Mesodermal cell (in vitro differentiated cells): Measurements from ENCODE around the gene SRC.

Experiments used
- H3K27ac ChIP-seq: 2 replicates; pipeline ENCODE4 v1.7.0; 2013; ENCODE audit warnings: mild to moderate bottlenecking, low read depth, low read length, moderate library complexity; ENCODE audit not compliant: severe bottlenecking
- H3K36me3 ChIP-seq: 2 replicates; pipeline ENCODE4 v1.7.1; 2013; ENCODE audit warnings: mild to moderate bottlenecking, low read length, moderate library complexity; ENCODE audit not compliant: control insufficient read depth, insufficient read depth
- H3K4me1 ChIP-seq: one replicate; pipeline ENCODE4 v1.7.1; 2013; ENCODE audit warnings: mild to moderate bottlenecking, low read length; ENCODE audit not compliant: insufficient read depth, control insufficient read depth, poor library complexity, severe bottlenecking
- H3K4me3 ChIP-seq: 2 replicates; pipeline ENCODE4 v1.7.0; 2013; ENCODE audit warnings: low read length, control low read depth, mild to moderate bottlenecking; ENCODE audit not compliant: insufficient read depth, poor library complexity, severe bottlenecking; ENCODE audit errors: extremely low read depth
- H3K9me3 ChIP-seq: 2 replicates; pipeline ENCODE4 v1.7.1; 2013; ENCODE audit warnings: mild to moderate bottlenecking, low read length, moderate library complexity; ENCODE audit not compliant: control insufficient read depth
- WGBS, 2 experiments: methylation state at CpG; one replicate each; pipeline ENCODE4 v1.1.5; 2013; ENCODE audit warnings: missing lambda C conversion rate in 2 of 2; ENCODE audit not compliant: insufficient coverage in 2 of 2; 5-methylcytosine and 5-hydroxymethylcytosine counted together

The SRC gene

DNA sequence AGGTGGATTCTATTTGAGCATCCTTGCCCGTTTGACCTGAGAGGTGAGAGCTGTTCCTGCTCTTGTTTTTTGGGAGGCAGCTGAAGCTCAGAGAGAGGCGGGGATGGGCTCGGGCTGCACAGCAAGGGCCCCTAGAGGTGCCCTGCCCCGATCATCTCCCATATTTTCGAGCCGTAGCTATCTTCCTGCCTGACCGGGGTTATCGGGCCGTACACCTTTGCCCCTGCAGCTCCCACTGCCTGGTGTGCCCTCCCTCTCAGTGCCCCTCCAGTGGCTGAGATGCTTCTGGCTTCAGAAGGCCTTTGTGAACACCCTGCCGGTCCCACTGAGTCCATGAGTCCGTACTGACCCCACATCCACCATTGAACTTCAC lies 6.7 kb downstream of the SRC start:
- Histone ChIP-seq H3K4me3 (no peak overlapping the region), H3K36me3 (peaks cover 86% of the 10 kb centered on the region), H3K9me3 (no peaks in the 10 kb centered on the region), H3K27ac (no peak overlapping the region), H3K4me1 (peaks cover 32% of the 10 kb centered on the region)
- WGBS, 2 experiments, result 92 to 94% methylated on average over 11 of the region's 11 CpGs

DNA sequence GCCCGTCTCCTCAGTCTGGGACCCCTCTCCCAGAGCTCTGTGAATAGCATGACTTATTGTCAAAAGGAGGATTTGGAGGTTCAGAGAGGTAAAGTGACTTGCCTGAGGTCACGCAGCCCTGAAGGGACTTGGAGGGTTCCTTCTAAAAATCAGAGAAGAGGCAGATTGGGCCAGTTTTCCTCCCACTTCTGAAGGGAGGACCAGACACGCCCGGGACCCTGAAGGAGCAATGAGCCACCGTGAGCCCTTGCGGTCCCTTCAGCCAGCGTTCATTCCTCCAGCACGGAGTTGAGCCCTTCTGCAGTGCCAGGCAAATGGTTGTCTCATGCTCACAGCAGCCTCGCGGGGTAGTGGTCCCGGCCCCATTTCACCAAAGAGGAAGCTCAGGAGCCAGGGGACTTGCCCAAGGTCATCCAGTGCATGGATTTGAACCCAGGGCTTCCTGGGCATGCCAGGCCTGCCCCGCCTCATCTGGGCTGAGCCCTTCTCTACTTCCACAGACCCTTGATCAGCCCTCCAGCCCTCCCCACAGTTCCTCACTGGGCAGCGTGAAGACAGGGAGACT lies 7.4 kb downstream of the SRC start:
- no peak overlapping the region for H3K4me3 ChIP-seq
- no peak overlapping the region for H3K27ac ChIP-seq
- WGBS, 2 experiments, result 96% methylated on average over 12 to 13 of the region's 13 CpGs
- H3K9me3 ChIP-seq, result no peaks in the 10 kb centered on the region
- peaks cover 27% of the 10 kb centered on the region for H3K4me1 ChIP-seq
- H3K36me3 ChIP-seq, result peaks cover 86% of the 10 kb centered on the region

DNA sequence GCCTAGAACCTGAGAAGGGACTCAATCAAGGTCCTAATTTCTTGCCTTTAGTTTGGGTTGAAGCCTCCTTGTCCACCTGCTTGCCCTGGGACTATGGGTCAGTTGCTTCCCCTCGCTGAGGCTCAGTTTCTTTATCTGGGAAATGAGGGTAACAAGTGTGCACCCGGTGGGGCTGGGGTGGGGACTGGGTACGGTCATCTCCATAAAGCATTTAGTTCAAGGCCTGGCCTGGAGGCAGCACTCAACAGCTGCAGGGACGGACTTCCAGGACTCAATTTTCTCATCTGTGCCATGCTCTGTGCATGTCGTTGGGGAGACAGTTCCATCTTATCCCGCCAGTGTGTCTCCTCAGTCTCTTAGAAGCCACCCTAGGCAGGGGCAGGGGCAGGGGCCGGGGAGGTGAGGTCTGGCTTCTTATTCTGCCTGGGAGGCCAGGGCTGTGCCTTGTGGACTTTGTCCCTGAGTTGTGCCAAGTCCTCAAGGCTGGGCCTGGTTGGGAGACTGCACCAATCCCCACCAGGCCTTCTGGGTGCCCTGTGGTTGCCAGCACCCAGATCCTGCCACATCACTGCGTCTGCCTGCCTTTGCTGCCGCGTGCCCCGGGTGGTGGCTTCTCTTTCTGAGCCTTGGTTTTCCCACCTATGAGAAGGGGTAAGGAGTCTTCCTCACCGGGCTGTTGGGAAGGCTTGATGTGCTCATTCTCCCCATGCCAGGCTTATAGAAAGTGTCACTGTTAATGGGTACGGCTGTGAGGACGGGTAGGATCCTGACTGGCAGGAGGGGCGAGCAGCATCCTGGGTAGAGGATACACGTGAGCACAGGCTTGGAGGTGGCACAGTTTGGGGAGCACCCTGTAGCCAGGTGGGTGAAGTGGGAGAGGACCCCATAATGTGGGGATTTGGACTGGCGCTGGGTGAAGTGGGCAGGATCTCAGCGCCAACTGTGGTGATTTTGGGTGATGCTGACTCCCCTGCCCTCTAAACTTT lies 8.6 kb downstream of the SRC start:
- 95% methylated on average over 16 to 18 of the region's 18 CpGs for WGBS, 2 experiments
- no peak overlapping the region for H3K27ac ChIP-seq

DNA sequence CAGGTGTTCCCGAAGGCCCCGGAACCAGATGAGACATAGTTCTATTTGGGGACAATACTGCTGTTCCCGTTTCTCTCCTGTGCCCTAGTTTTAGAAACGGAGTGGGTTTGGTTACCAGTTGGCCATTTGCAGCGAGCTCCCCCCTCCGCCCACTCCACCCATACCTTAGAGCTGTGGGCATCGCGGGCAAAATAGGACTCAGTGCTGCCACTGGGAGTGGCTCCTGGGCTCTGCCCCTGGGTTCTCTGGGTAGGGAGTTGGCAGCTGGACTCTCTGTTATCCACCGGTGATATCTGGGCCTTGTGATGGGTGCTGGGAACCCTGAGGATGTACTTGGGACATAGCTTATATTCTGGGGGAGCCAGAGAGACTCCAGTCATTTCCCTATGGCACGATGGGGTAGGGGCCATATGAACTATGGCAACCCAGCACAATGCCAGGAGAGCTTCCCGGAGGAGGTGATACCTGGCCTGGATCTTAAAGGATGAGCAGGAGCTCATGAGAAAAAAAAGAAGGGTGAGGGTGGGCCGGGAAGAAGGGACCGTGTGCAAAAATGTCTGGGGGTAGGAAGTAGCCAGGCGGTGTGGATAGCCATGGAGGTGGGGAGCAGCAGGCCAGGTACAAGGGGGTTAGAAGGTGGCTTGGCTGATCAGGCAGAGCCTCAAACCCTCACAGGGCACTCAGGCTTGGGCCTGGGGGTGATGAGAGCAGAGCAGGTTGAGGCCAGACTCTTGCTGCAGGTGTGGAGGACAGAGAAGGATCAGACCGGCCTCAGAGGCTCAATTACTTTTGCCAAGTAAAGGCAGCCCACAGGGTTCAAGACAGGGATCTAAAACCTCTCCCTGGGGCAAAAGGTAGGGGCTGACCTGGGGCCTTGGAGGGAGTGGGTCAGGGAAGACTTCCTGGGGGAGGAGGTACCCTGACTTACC lies 9.6 kb downstream of the SRC start:
- H3K4me1 ChIP-seq, result peaks cover 15% of the 10 kb centered on the region
- H3K4me3 ChIP-seq, result no peak overlapping the region
- H3K27ac ChIP-seq, result peak overlapping the region; percentile 13
- WGBS, 2 experiments, result 99 to 100% methylated on average over 9 to 14 of the region's 15 CpGs
- H3K36me3 ChIP-seq, result peaks cover 70% of the 10 kb centered on the region
- H3K9me3 ChIP-seq, result no peaks in the 10 kb centered on the region

More for the DNA sequence above, 8.6 kb downstream of the SRC start:
- peaks cover 20% of the 10 kb centered on the region for H3K4me1 ChIP-seq
- H3K36me3 ChIP-seq, result peaks cover 78% of the 10 kb centered on the region
- H3K9me3 ChIP-seq, result no peaks in the 10 kb centered on the region
- no peak overlapping the region for H3K4me3 ChIP-seq

DNA sequence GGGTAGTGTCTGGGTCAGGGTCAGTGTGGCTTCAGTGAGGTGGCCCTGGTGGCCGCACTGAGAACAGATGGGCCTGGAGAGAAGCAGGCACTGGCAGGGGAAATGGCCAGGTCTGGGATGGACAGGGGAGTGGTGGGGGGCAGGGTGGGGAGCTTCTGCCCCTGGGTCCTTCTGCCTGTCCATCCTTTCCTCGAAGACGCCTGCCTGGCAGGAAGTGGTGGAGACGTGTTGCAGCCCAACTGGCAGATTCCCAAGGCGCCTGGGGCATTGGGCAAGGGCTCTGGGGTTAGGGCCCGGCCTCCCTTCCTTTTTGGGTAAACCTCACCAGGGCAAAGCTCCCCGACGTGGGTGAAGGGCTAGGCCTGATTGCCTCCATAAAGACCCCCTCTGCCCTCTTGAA lies 10.4 kb downstream of the SRC start:
- Histone ChIP-seq H3K4me3 (no peak overlapping the region), H3K4me1 (peaks cover 15% of the 10 kb centered on the region), H3K9me3 (no peaks in the 10 kb centered on the region), H3K27ac (peak overlapping the region; percentile 32), H3K36me3 (peaks cover 71% of the 10 kb centered on the region)
- 94 to 98% methylated on average over 7 to 8 of the region's 8 CpGs for WGBS, 2 experiments

DNA sequence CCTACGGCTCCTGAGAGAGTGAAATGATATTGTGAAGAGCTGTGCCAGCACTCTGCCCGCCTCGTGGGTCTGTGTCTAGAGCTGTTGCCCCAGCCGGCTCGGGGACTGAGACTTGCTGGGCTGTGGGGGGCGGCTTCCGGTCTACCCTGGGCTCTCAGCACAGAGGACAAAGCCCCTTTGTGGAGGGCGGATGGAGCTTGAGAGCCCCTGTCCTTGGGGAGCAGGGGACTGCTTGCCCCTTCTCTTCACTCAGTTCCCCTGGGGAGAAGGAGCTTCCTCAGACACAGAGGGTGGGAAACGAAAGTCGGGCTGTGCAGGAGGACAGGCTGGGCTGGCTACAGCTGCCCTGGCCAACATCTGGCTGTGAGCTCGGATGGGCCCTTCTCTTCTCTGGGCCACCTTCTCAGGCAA lies 11.0 kb downstream of the SRC start:
- 96 to 97% methylated on average over 5 to 8 of the region's 11 CpGs for WGBS, 2 experiments
- H3K9me3 ChIP-seq, result no peaks in the 10 kb centered on the region
- H3K4me1 ChIP-seq, result peaks cover 15% of the 10 kb centered on the region

DNA sequence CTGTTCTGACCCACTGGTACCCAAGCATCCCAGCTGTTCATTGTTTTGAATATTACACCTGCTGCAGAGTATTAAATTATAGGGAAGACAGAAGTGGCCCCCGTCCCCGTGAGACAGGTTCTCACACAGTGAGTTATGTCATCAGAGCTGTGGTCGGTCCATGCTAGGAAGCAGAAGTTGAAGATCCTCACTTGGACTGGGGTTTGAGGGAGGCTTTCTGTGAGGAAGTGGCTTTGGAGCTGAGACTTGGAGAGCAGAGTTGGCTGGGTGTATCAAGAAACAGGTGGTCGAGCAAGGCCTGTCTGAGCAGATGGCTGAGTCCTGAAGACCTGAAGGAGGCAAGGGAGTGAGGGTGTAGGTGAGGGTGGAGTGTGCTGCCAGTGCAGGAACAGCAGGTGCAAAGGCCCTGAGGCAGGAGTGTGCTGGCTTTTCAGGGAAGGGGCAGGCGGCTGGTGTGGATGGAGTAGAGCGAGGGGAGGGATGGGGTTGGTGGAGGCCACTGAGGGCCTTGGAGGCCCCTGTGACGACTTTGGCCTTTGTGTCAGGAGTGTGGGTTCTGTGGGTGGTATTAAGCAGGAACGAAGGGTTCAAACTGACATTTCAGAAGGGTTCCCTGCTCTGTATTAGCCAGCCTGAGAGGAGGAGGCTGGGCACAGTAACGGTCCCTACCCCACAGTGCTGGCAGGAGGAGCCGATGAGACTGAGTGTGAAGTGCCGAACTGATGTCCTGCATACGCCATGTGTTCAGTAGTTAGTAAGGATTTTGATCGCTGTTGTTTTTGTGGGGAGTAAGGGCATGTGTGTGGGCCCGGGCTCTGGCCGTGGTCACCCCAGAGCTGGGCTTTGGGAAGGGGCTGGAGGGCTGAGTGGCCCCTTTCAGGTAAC lies 11.8 kb downstream of the SRC start:
- WGBS, 2 experiments, result 95 to 97% methylated on average over 12 to 14 of the region's 15 CpGs
- H3K4me1 ChIP-seq, result peaks cover 15% of the 10 kb centered on the region
- H3K9me3 ChIP-seq, result no peaks in the 10 kb centered on the region
- H3K27ac ChIP-seq, result peak overlapping the region; percentile 5
- no peak overlapping the region for H3K4me3 ChIP-seq
- H3K36me3 ChIP-seq, result peaks cover 65% of the 10 kb centered on the region

More for the DNA sequence above, 11.0 kb downstream of the SRC start:
- peak overlapping the region; percentile 32 for H3K27ac ChIP-seq
- no peak overlapping the region for H3K4me3 ChIP-seq
- H3K36me3 ChIP-seq, result peaks cover 68% of the 10 kb centered on the region

DNA sequence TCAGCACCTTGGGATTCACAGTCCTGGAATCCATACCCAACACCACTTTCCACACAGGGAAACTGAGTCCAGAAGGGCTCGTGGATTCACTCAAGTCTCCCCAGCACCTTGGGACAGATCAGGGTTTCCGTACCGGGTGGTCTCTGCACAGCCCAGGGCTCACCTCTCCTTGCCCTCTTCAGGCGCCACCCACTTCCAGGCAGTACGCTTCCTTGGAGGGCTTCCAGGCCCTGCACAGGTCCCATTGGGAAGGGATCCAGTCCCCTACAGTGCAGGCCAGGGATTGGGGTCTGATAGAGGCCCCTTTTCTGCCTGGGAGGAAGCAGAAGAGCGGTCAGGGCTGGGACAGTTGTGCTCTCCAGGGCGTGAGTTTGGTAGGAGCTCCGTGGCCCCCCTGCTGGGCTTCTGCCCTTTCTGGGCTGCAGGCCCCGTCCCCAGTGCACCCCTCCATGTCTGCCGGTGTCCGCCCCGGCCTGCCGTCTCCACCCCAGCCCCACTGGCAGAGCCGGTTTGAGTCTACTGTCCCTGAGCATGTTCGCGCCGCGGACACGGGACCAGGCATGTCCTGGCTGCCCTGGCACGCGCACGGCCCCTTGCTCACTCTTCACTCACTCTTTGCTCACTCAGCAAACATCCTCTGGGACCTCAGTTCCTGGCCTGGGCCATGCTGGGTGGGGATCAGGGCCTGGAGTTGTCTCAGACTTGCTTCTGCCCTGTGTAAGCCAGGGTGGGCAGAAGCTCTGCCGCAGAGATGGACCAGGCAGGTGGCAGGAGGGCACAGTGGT lies 12.6 kb downstream of the SRC start:
- H3K36me3 ChIP-seq, result peaks cover 63% of the 10 kb centered on the region
- WGBS, 2 experiments, result 96% methylated on average over 15 to 23 of the region's 23 CpGs
- peaks cover 15% of the 10 kb centered on the region for H3K4me1 ChIP-seq
- H3K4me3 ChIP-seq, result no peak overlapping the region
- H3K27ac ChIP-seq, result peak overlapping the region; percentile 45
- H3K9me3 ChIP-seq, result no peaks in the 10 kb centered on the region

DNA sequence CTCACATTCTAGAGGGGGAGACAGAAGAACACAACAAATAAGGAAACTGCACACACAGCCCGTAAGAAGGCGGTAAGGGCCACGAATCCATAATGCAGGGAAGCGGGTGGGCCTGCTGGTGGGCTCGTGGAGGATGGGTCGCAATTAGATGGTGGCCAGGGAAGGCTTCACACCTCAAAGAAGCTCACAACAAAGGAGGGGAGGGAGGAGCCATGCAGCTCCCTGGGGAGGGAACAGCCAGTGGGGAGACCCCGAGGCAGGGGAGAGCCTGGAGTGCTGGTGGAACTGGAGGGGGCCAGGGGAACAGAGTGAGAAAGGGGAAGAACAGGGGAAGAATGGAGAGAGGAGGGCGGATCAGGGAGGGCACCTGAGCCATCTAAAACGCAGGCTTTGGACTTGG lies 13.4 kb downstream of the SRC start:
- 84 to 87% methylated on average over 7 to 9 of the region's 9 CpGs for whole genome bisulfite sequencing, 2 experiments
- Histone ChIP-seq H3K4me3 (no peak overlapping the region), H3K9me3 (no peaks in the 10 kb centered on the region), H3K36me3 (peaks cover 66% of the 10 kb centered on the region), H3K4me1 (peaks cover 15% of the 10 kb centered on the region), H3K27ac (no peak overlapping the region)
